NCI-H2227 (cell line): ENCODE results near the gene FOXRED1.
"Not testable (repeated sequence)": the region's sequence is repeated elsewhere in the genome, so short reads cannot be mapped to it uniquely, and the experiment has no call there.

Experiments
- DNase-seq: peaks from one replicate; lab custom pipeline; 2025; ENCODE audit not compliant: unreplicated experiment; lab: John Stamatoyannopoulos, UW

Gene FOXRED1

DNA sequence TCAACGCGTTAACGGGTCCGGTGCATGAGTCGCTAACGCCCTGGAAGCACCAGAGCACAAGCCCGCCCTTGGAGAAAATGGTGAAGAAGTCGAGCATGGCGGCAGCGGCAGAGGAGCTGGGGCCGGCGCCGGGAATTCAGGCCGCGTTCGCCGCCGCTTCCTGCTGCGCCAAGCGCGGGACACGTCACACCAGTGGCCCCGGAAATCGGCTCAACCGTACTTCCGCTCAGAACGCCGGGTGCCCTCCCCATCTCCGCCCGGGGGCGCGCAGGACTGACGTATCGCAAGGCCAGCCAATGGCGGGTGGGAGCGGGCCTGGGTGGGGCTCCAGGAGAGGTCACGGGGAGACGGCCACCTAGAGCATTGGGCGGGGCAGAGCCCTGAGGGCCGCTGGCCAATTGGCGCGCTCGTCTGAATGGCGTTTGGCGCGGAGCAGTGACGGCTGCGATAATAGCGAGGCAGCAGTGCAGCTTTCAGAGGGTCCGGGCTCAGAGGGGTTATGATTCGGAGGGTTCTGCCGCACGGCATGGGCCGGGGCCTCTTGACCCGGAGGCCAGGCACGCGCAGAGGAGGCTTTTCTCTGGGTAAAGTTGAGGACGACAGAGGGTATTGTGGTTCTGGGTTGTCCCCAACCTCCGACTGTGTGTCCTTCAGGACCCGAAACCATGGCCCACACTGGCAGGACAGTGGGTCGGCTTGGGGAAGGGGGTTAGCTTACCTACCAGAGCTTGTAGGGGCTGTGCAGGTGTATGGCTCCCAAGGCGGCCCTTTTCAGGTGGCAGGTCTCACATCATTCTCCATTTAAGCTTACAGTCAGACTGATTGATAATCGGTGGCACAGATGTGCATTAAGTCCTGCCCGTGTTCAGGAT is at the start of gene FOXRED1, which contains the start of gene SRPRA:
FOXRED1 (plus strand) TSS at position 447 of the 872 bp plus-strand sequence; CDS start at position 500, 53 bp downstream.
SRPRA (minus strand) TSS at position 188 of the 872 bp plus-strand sequence; CDS start at position 97, 91 bp downstream.
- DNase-seq = peak; percentile 98

DNA sequence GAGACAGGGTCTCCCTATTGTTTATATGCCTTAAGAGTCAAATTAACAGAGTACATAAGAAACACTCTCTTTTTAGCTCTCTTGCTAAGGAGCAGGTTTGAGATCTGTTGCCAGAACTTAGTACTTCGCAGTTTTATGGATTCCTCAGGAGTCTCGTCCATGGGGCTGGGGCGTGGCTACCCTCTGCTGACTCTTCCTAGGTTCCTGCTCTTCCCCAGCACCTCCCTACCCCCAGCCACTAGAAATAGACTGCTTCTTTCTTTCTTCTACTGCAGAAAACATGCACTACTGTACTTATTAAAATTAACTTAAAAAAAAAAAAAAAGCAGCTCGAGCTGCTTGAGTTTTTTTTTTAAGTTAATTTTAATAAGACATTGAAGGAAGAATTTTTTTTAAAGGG is 49.4 kb upstream of the FOXRED1 start:
- DNase-seq = no peak

DNA sequence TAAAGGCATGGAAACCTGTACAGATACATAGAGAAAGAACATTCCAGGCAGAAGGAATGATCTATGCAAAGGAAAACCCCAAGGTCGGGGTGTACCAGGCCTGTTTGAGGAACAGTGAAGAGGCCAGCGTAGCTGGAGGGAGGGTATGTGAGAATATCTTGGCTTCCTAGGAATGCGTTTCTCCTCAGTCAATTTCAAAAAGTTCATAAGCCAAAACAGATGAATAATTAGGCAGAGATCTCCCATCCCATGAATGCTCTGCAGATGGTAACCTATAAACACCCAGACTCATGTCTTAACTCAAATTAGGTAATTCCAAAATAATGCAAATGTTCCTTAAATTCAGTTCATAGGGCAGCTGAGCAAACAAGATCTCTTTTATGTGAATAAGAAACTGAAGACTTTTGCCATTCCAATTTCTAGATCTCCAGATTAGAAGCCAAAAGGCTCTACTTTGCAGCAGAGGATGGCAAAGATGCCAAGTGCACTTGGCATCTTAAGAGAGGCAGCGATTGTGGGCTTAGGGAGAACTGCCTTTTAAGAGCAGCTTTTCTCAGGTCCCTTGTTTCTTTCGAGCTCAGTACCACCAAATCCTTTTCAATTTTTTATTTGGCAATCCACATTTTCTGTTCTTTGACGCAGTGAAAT is 44.2 kb upstream of the FOXRED1 start:
- no peak for DNase-seq

DNA sequence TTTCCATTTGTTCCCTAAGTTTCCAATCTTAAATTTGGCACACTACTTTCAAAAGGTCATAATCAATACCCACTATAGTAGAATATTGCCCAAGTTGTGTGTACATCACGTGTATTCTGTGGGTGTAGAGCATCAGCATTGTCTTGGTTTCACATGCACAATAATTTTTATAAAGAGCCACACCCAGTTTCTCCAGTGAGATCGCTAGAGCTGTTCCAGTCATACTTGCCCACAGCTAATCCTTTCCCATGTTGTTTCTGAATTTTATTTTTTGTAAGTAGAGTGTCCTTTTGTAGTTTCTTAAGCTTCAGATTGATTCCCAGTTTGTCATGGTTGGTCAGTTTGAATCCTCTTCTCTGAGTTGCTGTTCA is 43.7 kb upstream of the FOXRED1 start:
- DNase-seq = no peak

DNA sequence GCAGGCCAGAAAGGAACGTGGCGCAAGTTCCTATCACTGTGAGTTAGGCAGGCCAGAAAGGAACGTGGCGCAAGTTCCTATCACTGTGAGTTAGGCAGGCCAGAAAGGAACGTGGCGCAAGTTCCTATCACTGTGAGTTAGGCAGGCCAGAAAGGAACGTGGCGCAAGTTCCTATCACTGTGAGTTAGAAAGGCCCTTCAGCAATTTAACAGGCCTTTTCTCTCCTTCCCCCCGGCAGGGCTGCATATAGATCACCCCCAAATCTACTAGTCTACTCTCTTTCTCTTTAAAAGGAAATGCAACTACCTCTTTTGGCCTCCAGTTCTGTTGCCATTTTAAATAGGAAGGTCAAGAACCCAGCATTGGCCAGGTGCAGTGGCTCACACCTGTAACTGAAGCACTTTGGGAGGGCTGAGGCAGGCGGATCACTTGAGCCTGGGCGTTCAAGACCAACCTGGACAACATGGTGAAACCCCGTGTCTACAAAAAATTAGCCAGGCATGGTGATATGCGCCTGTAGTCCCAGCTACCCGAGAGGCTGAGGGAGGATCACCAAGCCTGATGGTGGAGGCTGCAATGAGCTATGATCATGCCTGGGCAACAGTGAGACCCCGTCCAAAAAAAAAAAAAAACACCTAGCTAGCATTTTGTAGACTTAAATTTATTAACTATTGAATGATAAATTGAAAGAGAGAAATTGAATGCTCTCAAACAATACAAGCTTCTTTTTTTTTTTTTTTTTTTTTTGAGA is 42.4 kb upstream of the FOXRED1 start:
- no peak for DNase-seq

DNA sequence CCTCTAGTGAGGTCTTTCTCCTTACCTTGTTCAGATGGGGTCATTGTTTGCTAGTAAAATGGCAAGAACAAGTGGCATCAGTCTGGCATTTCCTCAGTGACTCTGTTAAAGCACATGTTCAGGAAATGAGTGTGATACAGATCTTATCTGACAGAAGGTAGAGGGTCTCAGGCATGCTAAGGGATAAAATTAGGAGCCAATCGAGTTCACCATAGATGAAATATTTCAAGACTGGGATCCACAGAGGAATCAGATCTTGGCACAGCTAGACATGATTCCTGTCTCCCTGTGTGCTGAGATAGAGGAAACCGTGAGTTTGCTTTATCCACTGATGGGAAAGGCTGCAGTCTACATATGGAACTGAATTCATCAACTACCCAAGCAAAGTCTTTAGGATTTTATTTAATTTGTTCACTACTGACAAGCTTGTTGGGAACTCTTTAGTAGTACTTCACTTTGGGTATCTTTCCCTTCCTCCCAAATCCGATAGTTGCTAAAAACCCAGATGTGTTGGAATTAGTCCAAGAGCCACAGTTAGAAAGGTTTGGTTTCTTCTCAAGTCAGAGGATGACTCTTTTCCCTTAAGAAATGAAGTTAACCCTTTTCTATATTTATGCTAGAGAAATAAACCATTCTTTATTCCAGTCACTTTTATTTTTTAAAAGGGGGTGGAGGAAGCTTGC is 39.0 kb upstream of the FOXRED1 start:
- no peak for DNase-seq

DNA sequence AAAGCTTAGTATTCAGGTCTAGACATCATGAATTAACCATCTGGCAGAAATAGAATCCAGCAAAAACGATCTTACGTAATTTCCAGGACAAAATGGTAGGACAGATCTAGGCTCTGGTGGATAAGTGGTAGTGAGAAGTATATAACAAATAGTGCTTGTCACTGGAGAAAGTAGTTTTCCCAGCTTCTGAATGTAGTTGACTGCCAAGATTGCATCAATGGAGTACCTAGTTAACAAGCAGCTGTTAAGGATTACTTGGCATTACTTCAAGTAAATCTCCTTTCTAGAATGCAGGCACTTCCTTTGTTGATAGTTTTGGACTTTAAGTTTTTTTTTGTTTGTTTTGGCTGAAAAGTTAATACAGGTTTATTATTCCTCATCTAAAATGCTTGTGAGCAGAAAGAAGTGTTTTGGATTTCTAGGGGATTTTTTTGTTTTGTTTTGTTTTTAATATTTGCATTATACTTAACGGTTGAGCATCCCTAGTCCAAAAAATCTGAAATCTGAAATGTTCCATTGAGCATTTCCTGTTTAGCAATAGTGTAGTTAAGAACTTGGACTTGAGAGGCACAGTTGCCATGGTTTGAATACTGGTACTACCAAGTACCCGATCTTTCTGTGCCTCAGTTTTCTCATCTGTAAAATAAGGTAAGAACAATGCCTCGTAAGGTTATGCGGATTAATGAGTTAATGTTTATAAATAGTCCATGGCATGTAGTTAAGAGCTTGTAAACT is 37.1 kb upstream of the FOXRED1 start:
- DNase-seq = no peak

DNA sequence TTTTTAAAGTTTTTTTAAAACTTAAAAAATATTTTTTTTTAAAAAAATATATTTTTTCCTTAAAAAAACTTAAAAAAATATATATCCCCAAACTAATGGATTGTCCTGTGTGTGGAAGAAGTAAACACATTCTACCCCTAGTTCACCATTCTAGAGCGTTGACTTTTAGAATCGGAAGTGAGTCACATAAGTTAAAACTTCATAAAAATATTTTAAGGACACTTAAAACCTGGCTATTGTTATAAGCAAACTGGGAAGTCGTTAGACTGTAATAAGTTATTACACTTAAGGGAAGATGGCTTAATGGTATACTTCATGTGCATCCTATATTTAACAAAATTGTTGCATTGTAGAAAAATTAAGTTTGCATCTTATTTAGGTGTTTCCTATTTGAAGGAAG is 36.3 kb upstream of the FOXRED1 start:
- DNase-seq = no peak

DNA sequence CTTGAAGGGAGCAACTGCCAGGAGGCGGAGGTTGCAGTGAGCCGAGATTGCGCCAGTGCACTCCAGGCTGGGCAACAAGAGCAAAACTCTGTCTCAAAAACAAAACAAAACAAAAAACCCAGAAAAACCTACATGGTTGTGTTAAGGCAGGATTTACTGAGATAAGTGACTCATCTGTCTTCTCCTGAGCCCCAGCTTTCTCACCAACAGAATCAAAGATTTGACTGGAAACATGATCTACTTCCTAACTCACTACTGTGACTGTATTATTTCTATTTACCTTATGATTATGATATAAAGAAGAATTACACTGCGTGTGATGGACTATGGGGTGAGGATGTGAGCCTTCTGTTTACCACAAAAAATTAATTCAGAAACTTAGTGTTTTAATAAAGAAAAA is 35.6 kb upstream of the FOXRED1 start:
- no peak for DNase-seq

DNA sequence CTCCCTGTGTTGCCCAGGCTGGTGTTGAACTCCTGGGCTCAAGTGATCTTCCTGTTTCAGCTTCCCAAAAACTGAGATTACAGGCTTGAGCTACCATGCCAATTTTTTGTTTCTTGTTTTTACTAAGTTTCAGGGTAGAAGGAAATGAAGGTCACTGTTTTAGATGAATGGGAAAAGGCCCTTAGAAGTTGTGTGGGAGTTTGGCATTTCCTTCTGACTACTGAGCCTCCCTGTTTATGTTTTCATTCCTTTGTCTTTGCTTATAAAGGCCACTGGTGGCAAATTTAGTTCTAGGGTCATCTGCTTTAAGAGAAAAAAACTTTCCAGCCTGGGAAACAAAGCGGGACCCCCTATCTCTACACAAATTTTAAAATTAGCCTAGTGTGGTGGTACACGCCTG is 22.3 kb upstream of the FOXRED1 start:
- no peak for DNase-seq

DNA sequence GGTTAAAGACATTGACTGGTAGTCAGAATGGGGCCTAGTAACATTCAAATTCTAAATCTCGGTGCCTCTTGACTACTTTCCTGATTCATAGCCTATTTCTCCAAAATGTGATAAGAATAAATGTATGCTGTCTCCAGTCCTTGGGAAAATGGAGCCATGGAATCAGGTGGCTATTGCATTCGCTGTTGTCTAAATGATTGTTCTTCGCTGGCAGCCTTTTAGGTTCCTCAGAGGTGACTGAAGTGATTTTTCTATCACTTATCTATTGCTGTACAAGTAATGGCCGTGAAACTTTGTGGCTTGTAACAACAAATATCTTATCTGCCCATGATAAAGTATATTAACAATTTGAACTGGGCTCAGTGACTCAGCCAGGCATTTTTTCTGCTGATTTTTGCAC is 15.7 kb upstream of the FOXRED1 start:
- DNase-seq = no peak

DNA sequence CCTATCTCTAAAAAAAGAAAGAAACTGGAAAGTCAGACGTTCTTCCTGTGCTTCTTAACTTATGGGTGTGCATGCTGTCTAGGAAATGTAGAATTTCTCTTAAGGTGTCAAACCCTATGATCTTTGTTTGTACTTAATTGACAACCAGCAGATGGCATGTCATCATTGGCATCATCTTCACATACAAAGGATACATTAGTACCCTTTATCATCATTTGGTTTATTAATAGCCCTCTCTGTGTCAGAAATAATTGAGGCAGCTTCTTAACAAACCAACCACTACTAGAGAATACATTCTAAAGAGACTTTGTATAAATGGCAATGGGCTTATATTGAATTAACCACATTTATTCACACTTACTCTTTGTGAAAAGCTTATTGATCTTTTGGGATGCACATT is 14.1 kb upstream of the FOXRED1 start:
- no peak for DNase-seq

DNA sequence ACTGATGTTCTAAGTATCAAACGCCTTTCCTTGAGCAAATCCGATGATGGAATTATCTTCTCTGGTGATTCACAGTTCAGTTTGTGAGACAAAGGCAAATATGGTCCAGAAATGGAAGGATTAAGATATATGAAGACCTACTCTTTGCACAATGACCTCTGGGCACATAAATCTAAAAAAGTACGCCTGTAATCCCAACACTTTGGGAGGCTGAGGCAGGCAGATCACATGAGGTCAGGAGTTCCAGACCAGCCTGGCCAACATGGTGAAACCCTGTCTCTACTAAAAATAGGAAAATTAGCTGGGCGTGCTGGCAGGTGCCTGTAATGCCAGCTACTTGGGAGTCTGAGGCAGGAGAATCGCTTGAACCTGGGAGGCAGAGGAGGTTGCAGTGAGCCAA is 13.4 kb upstream of the FOXRED1 start:
- DNase-seq = not testable (repeated sequence)

DNA sequence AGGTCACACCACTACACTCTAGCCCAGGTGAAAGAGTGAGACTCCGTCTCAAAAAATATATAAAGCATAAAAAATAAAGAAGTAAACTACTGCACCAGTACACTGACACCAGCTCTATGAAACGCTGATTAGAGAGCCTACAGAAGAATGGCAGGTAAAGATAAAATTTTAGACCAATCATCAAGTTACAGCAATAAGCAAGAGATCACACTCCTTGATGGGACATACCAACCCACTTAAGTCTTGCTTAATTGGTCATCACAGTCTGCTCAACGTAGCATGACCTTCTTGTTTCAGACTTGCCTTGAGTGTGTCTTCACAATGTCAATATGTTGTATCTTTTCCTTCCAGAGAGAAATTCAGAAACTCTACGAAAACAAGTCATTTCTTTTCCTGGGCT is 12.7 kb upstream of the FOXRED1 start:
- no peak for DNase-seq

DNA sequence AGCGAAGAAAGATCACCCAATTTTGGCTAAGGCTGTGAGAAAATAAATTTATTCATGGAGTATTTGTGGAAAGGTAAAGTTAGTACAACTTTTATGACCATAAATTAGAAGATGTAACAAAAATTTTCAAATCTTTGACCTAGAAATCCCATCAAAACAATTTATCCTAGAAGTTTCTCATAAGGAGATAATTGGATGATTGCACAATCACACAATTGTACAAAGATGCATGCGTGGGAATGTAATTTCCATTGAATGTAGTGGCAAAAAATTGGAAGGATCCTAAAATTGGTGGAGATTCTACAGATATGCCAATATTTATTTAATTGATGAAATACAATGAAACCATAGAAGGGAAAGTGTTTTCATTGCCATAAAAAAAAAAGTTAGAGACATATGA is 11.8 kb upstream of the FOXRED1 start:
- DNase-seq = no peak

DNA sequence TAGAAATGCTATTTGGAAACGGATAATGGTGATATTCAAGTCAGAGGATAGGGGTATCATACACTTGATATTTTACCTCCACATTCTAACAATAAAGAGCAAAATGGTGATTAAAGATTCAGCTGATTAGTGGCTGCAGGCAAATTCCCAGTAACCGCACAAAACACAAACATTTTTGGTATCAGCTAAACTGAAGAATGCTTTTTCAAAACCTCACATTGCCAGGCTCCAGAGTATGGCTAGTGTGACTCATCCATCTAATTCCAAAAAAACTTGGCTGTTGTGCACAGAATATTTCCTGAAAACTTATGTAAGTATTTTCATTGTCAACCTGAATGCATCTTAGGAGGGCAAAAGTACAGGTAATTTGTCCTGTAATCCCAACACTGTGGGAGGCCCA is 11.2 kb upstream of the FOXRED1 start:
- DNase-seq = no peak

DNA sequence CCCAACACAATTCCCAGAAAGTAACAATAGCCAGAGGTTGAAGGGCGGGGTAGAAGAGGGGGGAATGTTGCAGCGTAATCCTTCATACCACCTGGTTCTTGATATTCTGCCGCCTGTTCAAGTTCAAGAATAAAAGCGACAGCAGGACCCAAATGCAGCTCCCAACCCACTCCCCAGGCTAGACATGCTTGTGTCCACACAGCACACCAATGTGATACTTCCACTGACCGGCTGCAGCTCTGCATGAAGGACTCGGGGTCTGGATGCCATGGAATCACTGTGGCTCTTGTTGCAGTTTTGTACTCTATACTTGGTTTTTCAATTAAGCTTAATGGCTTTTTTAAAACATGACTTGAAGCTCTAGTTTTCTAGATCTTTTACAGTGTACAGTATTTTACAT is 6.7 kb upstream of the FOXRED1 start:
- no peak for DNase-seq

DNA sequence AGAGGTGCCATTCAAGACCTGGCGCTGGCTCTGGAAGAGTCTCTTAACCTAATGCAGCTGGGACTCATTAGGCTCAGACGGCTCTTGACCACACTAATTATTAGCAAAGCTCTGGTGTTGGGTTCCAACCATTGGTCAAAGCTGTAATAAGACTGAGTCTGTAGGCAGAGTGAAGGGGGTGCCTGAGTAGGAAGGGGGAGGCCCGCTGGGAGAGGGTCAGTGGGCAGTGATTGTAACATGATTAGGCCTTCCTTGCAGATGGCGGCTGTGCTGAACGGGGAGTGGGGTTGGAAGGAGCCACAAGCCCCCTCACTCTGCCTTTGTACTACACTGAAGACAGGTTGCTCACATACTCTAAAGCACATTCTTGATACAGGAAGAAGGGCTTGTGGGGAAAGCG is 5.5 kb upstream of the FOXRED1 start:
- DNase-seq = no peak

DNA sequence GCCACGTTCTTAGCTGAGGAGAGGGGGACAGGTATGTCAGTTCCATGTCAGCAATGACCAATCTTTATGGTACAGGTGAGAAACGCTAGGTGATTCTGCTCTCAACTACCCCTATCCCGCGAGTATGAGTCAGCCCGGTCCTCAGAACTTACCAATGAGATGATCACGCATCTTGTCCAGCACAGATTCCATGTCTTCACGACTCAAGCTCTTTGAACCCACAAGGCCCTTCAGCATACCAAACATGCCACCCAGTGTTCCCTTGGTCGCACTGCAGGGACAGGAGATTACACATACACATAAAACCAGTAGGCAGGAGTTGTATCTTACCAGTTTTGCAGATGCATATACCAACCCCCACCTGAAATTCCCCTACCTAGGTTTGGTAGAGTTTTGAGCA is 3.1 kb upstream of the FOXRED1 start:
- no peak for DNase-seq

DNA sequence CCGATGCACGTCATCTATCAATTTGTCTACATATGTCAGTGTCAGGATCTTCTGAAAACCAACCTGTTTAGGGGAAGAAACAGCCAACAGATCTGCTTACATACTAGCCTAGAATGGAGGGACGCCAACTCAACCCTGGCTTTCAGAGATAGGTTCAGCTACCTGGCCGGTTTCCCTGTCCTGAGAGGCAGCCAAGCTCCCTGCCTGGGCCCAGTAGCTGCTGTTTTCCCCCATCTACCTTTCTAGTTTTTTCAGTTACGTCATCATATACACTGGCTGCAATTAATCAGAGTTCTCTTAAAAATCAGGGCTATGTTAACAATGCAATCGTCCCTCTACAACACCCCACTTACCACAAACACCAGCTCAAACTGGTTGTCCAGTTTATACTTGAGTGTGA is 1.3 kb upstream of the FOXRED1 start:
- no peak for DNase-seq

DNA sequence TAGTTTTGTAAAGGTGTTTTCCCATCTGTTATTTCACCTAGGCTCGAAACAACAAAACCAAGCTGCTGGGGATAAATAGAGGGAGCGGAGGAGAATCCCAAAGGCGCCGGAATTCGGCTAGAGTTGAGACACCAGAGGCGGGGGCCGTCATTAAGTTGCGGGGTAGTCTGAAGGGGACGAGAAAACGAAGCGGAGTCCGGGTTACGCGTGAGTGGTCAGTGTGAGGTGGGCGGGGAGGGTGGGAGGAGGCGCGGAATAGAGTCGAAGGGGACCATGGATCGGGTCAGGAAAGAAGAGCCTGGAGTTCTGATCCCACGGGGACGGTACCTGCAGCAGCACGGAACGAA is 620 bp upstream of the FOXRED1 start:
- peak; percentile 58 for DNase-seq
